Ramos (cell line): Measurements from ENCODE around the gene SLC39A10.
"Not testable (repeated sequence)": the region's sequence is repeated elsewhere in the genome, so short reads cannot be mapped to it uniquely, and the experiment has no call there.

Experiments used
- in situ Hi-C: fragments of 300-500 bp; cut with MboI; formaldehyde crosslinking; loops from one replicate; pipeline ENCODE4 v1.14.3; 2022; ENCODE audit warnings: low sequenced_read_pairs; ENCODE audit not compliant: unreplicated experiment

The SLC39A10 gene

DNA sequence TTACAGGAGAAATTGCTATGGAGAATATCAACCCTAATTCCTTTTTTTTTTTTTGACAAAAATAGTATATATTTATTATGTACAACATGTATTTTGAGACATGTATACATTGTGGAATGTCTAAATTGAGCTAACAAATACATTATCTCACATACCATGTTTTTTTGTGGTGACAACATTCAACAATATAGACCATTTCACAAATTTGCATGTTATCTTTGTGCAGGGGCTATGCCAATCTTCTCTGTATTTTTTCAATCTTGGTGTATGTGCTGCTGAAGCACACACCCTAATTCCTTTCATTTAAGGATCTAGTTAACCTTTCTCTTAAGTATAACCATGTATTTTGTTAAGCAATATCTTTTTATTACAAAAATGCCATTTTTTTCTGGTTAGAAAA, 13.2 kb downstream of the SLC39A10 start:
- in situ Hi-C loops = no loop called here

DNA sequence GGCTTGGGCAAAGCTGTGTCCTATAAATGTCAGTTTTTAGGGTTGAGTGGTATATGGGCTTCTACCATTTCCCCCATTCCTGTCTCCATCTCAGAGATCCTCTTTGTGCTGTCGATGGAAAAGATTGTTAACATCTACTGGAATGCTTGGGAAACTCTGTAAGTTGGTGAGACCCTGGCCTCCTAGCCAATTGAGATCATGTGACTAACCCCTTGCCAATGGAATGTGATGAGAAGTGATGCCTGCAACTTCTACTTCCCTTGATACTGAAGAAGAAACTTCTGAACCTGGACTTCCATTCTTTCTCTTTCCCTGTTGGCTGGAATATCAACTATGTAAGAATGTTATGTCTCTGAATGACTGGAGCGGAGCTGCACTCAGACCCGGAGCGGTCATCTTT, 14.5 kb downstream of the SLC39A10 start:
- in situ Hi-C loops = no loop called here

DNA sequence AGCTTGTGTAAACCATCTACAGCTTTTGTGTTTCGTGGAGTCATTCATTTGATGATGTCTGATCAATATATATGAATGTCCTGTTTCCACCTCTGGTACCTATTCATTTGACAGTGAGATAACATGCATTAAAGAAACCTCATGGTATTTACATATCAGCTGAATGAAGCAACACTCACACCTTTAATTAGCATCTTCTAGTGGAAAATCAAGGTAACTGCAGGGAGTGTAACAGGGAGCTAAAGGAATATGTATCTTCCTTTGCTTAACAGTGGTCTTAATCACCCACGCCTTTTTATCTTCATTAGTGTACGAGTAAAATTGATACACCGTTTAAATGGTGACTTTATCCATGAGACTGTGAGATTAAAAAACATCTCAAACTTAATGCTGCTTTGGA, 15.6 kb downstream of the SLC39A10 start:
- in situ Hi-C loops = no loop called here

GRCh38 chr2:195674491-195675221, 17.6 kb downstream of the SLC39A10 start:
- in situ Hi-C loops = no loop called here

DNA sequence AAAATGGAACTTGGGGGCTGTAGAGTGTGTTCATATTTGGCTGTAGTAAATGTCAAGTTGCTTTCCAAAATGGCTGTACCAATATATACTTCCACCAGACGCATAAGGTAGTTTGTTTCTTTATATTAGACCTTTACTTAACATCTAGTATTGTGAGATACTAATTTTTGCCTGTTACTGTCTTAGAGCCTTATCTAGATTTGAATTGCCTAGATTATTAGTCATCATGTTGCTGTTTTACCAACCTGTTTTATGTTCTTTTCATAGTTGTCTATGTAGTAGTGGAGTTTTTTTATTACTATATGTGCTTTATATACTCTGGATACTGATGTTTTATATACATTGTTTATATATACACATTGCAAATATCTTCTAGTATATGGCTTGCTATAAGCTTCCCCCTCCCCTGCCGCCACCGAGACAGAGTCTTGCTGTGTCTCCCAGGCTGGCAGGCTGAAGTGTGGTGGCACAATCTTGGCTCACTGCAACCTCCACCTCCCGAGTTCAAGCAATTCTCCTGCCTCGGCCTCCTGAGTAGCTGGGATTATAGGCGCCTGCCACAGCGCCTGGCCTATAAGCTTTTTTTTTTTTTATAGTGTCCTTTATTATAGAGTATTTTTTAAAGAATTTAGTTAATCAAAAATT, 18.9 kb downstream of the SLC39A10 start:
- in situ Hi-C loops = no loop called here

- in situ Hi-C loops = no loop called here
These were observed 20.3 kb downstream of the SLC39A10 start for GRCh38 chr2:195677290-195677689.

DNA sequence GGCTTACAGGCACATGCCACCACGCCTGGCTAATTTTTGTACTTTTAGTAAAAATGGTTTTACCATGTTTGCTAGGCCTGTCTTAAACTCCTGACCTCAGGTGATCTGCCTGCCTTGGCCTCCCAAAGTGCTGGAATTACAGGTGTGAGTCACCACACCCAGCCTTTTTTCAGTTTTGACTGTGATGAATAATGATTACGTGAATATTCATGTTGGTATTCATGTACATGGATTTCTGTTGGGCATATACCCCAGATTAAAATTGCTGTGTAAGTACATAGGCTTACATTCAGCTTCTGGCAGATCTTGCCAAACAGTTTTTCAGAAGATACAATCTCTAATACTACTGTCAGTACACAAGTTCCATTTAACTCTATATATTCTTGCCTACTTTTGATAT, 20.9 kb downstream of the SLC39A10 start:
- in situ Hi-C loops = no loop called here

- in situ Hi-C loops = no loop called here
These were observed 25.1 kb downstream of the SLC39A10 start for GRCh38 chr2:195682077-195682476.

- in situ Hi-C loops = no loop called here
These were observed 26.1 kb downstream of the SLC39A10 start for GRCh38 chr2:195683174-195683573.

- in situ Hi-C loops = no loop called here
These were observed 29.5 kb downstream of the SLC39A10 start for GRCh38 chr2:195686564-195686963.

DNA sequence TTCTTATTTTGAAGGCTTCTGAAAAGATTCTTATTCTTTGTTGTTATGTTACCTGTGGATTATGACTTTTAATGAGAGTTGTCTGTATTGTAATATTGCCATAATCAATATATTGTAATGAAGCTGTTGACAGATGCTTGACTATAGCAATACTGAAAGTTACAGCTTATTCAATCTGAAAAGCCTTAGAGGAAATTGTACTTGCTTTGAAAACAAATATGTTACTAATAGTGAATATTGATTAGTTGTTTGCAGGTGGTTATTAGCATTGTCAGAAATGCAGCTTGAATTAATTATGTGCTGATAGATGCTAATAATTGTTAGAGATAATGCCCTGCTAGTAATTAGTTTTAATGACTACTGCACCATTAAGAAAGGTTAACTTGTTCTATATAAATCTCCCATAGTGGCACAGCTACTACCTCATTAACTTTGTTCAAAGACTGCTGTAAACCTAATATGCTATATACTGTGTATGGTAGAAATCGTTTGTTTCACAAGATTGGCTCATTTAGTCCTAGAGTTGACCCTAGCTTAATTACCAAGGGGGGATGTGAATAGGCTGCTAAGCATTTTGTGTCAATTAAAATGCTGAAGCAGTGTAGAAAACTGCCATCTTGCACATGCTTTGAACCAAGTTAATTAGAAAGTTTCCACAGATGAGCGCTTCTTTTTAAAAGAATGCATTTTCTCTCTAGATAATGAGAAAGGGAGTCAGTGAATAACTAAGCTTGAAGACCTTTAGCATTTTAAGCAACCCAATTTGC, 30.5 kb downstream of the SLC39A10 start:
- in situ Hi-C loops = no loop called here

DNA sequence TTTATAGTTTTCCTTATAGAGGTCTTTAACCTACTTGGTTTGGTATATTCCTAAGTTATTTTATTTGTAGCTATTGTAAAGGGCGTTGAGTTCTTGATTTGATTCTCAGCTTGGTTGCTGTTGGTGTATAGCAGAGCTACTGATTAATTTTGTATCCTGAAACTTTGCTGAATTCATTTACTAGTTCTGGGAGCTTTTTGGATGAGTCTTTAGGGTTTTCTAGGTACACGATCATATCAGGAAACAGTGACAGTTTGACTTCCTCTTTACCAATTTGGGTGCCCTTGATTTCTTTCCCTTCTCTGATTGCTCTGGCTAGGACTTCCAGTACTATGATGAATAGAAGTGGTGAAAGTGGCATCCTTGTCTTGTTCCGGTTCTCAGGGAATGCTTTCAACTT, 35.5 kb downstream of the SLC39A10 start:
- in situ Hi-C loops = not testable (repeated sequence)

GRCh38 chr2:195694553-195694952, 37.5 kb downstream of the SLC39A10 start:
- in situ Hi-C loops = no loop called here

- in situ Hi-C loops = no loop called here
These were observed 38.1 kb downstream of the SLC39A10 start for GRCh38 chr2:195695002-195695631.

DNA sequence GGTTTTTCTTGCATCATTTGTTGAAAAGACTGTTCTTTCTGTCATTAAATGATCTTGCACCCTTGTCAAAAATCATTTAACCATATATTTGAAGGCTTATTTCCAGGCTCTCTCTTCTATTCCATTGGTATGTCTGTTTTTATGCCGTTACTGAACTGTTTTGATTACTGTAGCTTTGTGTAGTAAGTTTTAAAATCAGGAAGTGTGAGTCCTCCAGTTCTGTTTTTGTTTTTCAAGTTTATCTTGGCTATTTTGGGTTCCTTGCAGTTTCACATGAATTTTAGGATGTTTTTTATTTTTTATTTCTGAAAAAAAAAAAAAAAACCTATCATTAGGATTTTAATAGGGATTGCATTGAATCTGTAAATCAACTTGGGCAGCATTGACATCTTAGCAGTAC, 39.0 kb downstream of the SLC39A10 start:
- in situ Hi-C loops = no loop called here

GRCh38 chr2:195697681-195698220, 40.7 kb downstream of the SLC39A10 start:
- in situ Hi-C loops = no loop called here

- in situ Hi-C loops = no loop called here
These were observed 43.5 kb downstream of the SLC39A10 start for GRCh38 chr2:195700480-195700879.

DNA sequence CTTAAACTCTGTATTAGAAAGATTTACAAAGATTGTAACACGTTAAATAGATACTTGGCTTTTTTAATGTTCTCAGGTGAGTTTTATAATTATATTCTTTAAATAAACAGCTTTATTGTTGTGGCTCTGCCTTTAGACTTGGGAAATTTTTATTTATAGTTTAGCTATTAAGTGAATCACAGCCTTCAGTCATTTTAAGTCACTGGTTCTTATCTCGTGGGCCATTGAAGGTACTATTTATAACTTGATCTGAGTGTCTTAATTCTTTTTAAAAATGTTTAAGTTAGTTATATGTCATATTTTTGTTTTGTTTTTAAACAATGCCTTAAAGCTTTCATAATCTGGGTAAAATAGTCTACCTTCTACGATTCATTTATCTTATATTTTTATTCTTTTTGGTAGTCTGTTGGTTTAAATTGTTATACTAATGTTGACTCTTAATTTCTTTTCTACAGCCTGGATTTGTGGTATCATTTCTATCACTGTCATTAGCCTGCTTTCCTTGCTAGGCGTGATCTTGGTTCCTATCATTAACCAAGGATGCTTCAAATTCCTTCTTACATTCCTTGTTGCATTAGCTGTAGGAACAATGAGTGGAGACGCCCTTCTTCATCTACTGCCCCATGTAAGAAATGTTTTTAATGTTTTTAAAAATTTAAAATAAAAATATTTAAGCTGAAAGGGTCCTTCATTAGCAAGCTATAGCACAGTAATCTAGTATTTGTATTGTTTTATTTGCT, 49.3 kb downstream of the SLC39A10 start:
- in situ Hi-C loops = no loop called here

DNA sequence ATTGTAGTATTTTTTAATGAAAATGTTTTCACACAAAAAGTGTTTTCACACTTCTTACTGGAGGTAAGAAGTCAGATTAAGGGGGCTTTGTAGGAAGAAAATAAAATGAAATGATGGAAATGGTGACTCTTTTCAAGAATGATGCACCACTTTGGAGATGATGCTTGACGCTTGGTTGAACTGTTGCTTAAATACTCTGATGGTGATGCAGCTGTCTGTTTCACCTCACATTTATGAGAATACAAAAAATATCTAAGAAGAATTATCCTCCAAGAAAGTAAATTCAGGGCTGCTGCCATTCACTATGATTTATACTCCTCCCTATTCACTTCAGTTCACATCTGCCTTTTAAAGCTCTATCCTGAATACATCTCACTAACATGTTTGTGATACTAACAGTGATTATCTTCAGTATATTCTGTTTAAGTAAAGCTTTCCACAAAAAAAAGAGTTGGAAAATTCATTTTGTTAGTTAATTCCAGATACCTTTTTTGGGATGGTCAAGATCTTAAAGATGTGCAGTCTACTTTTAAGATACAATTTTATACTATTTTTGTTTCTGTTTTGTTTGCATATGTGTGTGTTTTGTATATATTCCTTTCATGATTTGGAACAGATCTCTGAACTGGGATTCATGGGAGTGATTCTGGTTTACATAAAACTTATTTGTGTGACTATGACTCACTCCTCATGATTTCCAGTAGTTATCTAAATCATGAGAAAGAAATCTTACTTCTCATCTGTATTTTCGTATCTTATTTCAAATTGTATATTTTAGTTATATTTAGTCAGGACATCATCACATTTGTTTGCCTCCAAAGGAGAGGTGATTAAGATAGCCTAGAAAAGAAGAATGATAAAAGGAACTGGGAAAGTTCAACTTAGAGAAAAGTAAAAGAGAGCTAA, 53.1 kb downstream of the SLC39A10 start:
- in situ Hi-C loops = no loop called here
